Stomach smooth muscle (tissue), 2 donors: ENCODE results near the gene TMEM117.
"Not testable (repeated sequence)": the region's sequence is repeated elsewhere in the genome, so short reads cannot be mapped to it uniquely, and the experiment has no call there.

Source experiments
- H3K27ac ChIP-seq: one replicate; pipeline ENCODE4 v1.7.0; 2013; ENCODE audit warnings: mild to moderate bottlenecking, low read length, inconsistent platforms
- H3K27me3 ChIP-seq, 2 donors: one replicate each; pipeline ENCODE4 v1.7.0; 2013; ENCODE audit warnings: low read length in 2 of 2; ENCODE audit not compliant: insufficient read depth in 2 of 2, control insufficient read depth in 1 of 2
- H3K36me3 ChIP-seq, 2 donors: one replicate each; pipeline ENCODE4 v1.7.0; 2013; ENCODE audit warnings: low read length in 2 of 2; ENCODE audit not compliant: control insufficient read depth in 2 of 2, insufficient read depth in 2 of 2
- H3K4me1 ChIP-seq: one replicate; pipeline ENCODE4 v1.7.0; 2013; ENCODE audit warnings: low read length; ENCODE audit not compliant: control insufficient read depth, insufficient read depth
- H3K4me3 ChIP-seq, 2 donors: one replicate each; pipeline ENCODE4 v1.7.0; 2013; ENCODE audit warnings: low read length in 2 of 2
- H3K9ac ChIP-seq, 2 donors: one replicate each; pipeline ENCODE4 v1.7.0; 2013; ENCODE audit warnings: low read length in 2 of 2, mild to moderate bottlenecking in 1 of 2
- H3K9me3 ChIP-seq, 2 donors: one replicate each; pipeline ENCODE4 v1.7.0; 2013; ENCODE audit warnings: low read length in 2 of 2; ENCODE audit not compliant: control insufficient read depth in 2 of 2
- donor health status: healthy.
- donor health status: Pancreatic carcinoma.

Gene TMEM117

GRCh38 chr12:44245932-44246331, 410.1 kb downstream of the TMEM117 start:
- H3K4me3 ChIP-seq = no peak overlapping the region
- H3K27ac ChIP-seq = no peak overlapping the region
- H3K9me3 ChIP-seq = no peaks in the 10 kb centered on the region
- H3K4me1 ChIP-seq = no peaks in the 10 kb centered on the region
- H3K9ac ChIP-seq = no peak overlapping the region
- no peaks in the 10 kb centered on the region for H3K27me3 ChIP-seq
- H3K36me3 ChIP-seq = peaks cover 0 to 2% of the 10 kb centered on the region in 2 donors

GRCh38 chr12:44246482-44247105, 410.7 kb downstream of the TMEM117 start:
- no peaks in the 10 kb centered on the region for H3K27me3 ChIP-seq
- H3K9ac ChIP-seq = no peak overlapping the region
- H3K4me1 ChIP-seq = no peaks in the 10 kb centered on the region
- no peak overlapping the region for H3K4me3 ChIP-seq
- no peak overlapping the region for H3K27ac ChIP-seq
- no peaks in the 10 kb centered on the region for H3K9me3 ChIP-seq
- H3K36me3 ChIP-seq = peaks cover 0 to 2% of the 10 kb centered on the region in 2 donors

- no peaks in the 10 kb centered on the region for H3K9me3 ChIP-seq
- no peak overlapping the region for H3K27ac ChIP-seq
- no peak overlapping the region for H3K4me3 ChIP-seq
- no peak overlapping the region for H3K9ac ChIP-seq
- no peaks in the 10 kb centered on the region for H3K27me3 ChIP-seq
- H3K36me3 ChIP-seq = peaks cover 0 to 2% of the 10 kb centered on the region in 2 donors
- H3K4me1 ChIP-seq = no peaks in the 10 kb centered on the region
These were observed 411.7 kb downstream of the TMEM117 start for GRCh38 chr12:44247588-44247987.

GRCh38 chr12:44248436-44248835, 412.6 kb downstream of the TMEM117 start:
- H3K9ac ChIP-seq = no peak overlapping the region
- no peak overlapping the region for H3K27ac ChIP-seq
- no peaks in the 10 kb centered on the region for H3K4me1 ChIP-seq
- peaks cover 0 to 2% of the 10 kb centered on the region in 2 donors for H3K36me3 ChIP-seq
- no peaks in the 10 kb centered on the region for H3K9me3 ChIP-seq
- H3K27me3 ChIP-seq = no peaks in the 10 kb centered on the region
- no peak overlapping the region for H3K4me3 ChIP-seq

GRCh38 chr12:44250440-44250839, 414.6 kb downstream of the TMEM117 start:
- not testable (repeated sequence) for H3K9me3 ChIP-seq, H3K4me3 ChIP-seq, H3K27me3 ChIP-seq, H3K36me3 ChIP-seq, H3K9ac ChIP-seq, H3K4me1 ChIP-seq, H3K27ac ChIP-seq

GRCh38 chr12:44253338-44253856, 417.5 kb downstream of the TMEM117 start:
- H3K4me3 ChIP-seq = no peak overlapping the region
- H3K36me3 ChIP-seq = no peaks in the 10 kb centered on the region
- H3K27ac ChIP-seq = no peak overlapping the region
- no peak overlapping the region for H3K9ac ChIP-seq
- no peaks in the 10 kb centered on the region for H3K4me1 ChIP-seq
- no peaks in the 10 kb centered on the region for H3K9me3 ChIP-seq
- no peaks in the 10 kb centered on the region for H3K27me3 ChIP-seq

GRCh38 chr12:44258246-44258645, 422.4 kb downstream of the TMEM117 start:
- Histone ChIP-seq H3K9me3 (no peaks in the 10 kb centered on the region), H3K36me3 (no peaks in the 10 kb centered on the region), H3K9ac (no peak overlapping the region), H3K27me3 (no peaks in the 10 kb centered on the region), H3K27ac (no peak overlapping the region), H3K4me1 (no peaks in the 10 kb centered on the region), H3K4me3 (no peak overlapping the region)

GRCh38 chr12:44259890-44260289, 424.0 kb downstream of the TMEM117 start:
- Histone ChIP-seq H3K4me3 (no peak overlapping the region), H3K4me1 (no peaks in the 10 kb centered on the region), H3K9me3 (no peaks in the 10 kb centered on the region), H3K27ac (no peak overlapping the region), H3K27me3 (no peaks in the 10 kb centered on the region), H3K36me3 (no peaks in the 10 kb centered on the region), H3K9ac (no peak overlapping the region)

- Histone ChIP-seq H3K4me1 (no peaks in the 10 kb centered on the region), H3K4me3 (no peak overlapping the region), H3K9ac (no peak overlapping the region), H3K36me3 (no peaks in the 10 kb centered on the region), H3K9me3 (no peaks in the 10 kb centered on the region), H3K27ac (no peak overlapping the region), H3K27me3 (no peaks in the 10 kb centered on the region)
These were observed 424.7 kb downstream of the TMEM117 start for GRCh38 chr12:44260581-44260980.

- no peak overlapping the region for H3K4me3 ChIP-seq
- no peaks in the 10 kb centered on the region for H3K9me3 ChIP-seq
- no peaks in the 10 kb centered on the region for H3K27me3 ChIP-seq
- H3K36me3 ChIP-seq = no peaks in the 10 kb centered on the region
- no peak overlapping the region for H3K27ac ChIP-seq
- no peak overlapping the region for H3K9ac ChIP-seq
- H3K4me1 ChIP-seq = no peaks in the 10 kb centered on the region
These were observed 449.6 kb downstream of the TMEM117 start for GRCh38 chr12:44285321-44285960.

- Histone ChIP-seq H3K9me3 (no peaks in the 10 kb centered on the region), H3K4me1 (no peaks in the 10 kb centered on the region), H3K4me3 (no peak overlapping the region), H3K27me3 (no peaks in the 10 kb centered on the region), H3K27ac (no peak overlapping the region), H3K9ac (no peak overlapping the region), H3K36me3 (no peaks in the 10 kb centered on the region)
These were observed 450.5 kb downstream of the TMEM117 start for GRCh38 chr12:44286336-44286735.
